ENCODE data around the gene FILIP1L. TPM values are rescaled to one million over a fixed set of nuclear protein-coding genes. Genes with fewer than 3 reads are reported as not detected.

FILIP1L gene
- total RNA-seq, 2 donors from 2014 or later, result 9.5 to 28.2 TPM

- Histone ChIP-seq H3K4me3 (no peak overlapping the region), H3K27me3 (replicated peaks; ENCODE audit: insufficient read depth) (no peaks in the 10 kb centered on the region), H3K9me3 (no peaks in the 10 kb centered on the region), H3K27ac (no peak overlapping the region), H3K4me1 (replicated peaks) (no peaks in the 10 kb centered on the region), H3K36me3 (no peaks in the 10 kb centered on the region)
- no peak for DNase-seq (ENCODE audit: low spot score)
- no peak for TF ChIP-seq POLR2AphosphoS5 (IDR thresholded peaks at IDR 0.05)
- TF ChIP-seq POLR2A (IDR thresholded peaks at IDR 0.05), result no peak
- no peak for TF ChIP-seq CTCF (IDR thresholded peaks at IDR 0.05)
- intact Hi-C loops (cut with DNase I), result loop anchor here (5.0 kb wide), 2 partner anchors 38 to 47 kb away; no protein-coding TSS in a partner anchor
- WGBS, result 64% methylated on average over 7 of the region's 7 CpGs
Measured at GRCh38 chr3:99928771-99929744, 185.2 kb downstream of the FILIP1L start.

GRCh38 chr3:99927671-99928457 is 186.4 kb downstream of the FILIP1L start:
- Histone ChIP-seq H3K9me3 (no peaks in the 10 kb centered on the region), H3K4me1 (replicated peaks) (no peaks in the 10 kb centered on the region), H3K4me3 (no peak overlapping the region), H3K36me3 (no peaks in the 10 kb centered on the region), H3K27me3 (replicated peaks; ENCODE audit: insufficient read depth) (no peaks in the 10 kb centered on the region), H3K27ac (no peak overlapping the region)
- DNase-seq (ENCODE audit: low spot score), result no peak
- 73% methylated on average over 7 of the region's 7 CpGs for WGBS
- no peak for TF ChIP-seq CTCF (IDR thresholded peaks at IDR 0.05)
- no peak for TF ChIP-seq POLR2AphosphoS5 (IDR thresholded peaks at IDR 0.05)
- TF ChIP-seq POLR2A (IDR thresholded peaks at IDR 0.05), result no peak
- intact Hi-C loops (cut with DNase I), result loop anchor here (5.0 kb wide), 2 partner anchors 39 to 46 kb away; no protein-coding TSS in a partner anchor

DNA sequence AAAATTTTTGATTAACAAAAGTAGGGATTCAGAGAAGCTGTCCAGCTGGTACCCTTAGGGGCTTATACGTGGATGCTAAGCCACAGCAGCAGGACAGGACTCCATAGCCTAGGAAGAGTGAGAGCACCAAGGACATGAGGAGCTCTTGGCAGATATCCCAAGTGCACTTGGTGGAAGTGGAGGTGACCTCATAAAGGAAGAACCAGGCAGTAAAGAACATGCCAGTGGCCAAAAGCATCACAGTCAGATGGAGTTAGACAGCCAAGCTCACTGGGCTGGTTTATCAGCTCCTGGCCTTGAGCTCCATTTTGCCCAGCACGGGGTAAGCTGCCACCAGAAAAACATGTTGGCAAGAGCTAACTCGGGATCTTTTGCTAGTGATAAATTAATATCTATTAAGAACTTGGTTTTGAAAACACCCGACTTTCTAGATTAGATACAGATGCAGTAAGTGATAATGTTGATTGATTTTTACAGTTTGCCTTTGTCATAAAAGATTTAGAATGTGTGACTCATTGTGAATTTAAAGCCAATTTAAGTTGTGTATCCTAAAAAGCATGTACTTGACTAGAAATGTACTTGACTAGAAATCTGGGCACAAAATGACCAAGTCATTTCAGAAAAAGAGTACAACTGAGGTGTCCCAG is 188.6 kb downstream of the FILIP1L start:
- 37% methylated on average over 4 of the region's 4 CpGs for WGBS
- H3K27ac ChIP-seq, result no peak overlapping the region
- H3K36me3 ChIP-seq, result no peaks in the 10 kb centered on the region
- H3K4me3 ChIP-seq, result no peak overlapping the region
- H3K27me3 ChIP-seq (replicated peaks; ENCODE audit: insufficient read depth), result no peaks in the 10 kb centered on the region
- DNase-seq (ENCODE audit: low spot score), result peak; percentile 22
- intact Hi-C loops (cut with DNase I), result loop anchor here (5.0 kb wide), 2 partner anchors 42 to 43 kb away; no protein-coding TSS in a partner anchor
- TF ChIP-seq CTCF (IDR thresholded peaks at IDR 0.05) (no peak), POLR2A (IDR thresholded peaks at IDR 0.05) (no peak), POLR2AphosphoS5 (IDR thresholded peaks at IDR 0.05) (peak; percentile 43)
- H3K4me1 ChIP-seq (replicated peaks), result no peaks in the 10 kb centered on the region
- H3K9me3 ChIP-seq, result no peaks in the 10 kb centered on the region

- Histone ChIP-seq H3K27ac (no peak overlapping the region), H3K36me3 (no peaks in the 10 kb centered on the region), H3K4me3 (no peak overlapping the region), H3K4me1 (replicated peaks) (no peaks in the 10 kb centered on the region), H3K27me3 (replicated peaks; ENCODE audit: insufficient read depth) (no peaks in the 10 kb centered on the region), H3K9me3 (no peaks in the 10 kb centered on the region)
- DNase-seq (ENCODE audit: low spot score), result no peak
- TF ChIP-seq POLR2AphosphoS5 (IDR thresholded peaks at IDR 0.05), result no peak
- no peak for TF ChIP-seq POLR2A (IDR thresholded peaks at IDR 0.05)
- TF ChIP-seq CTCF (IDR thresholded peaks at IDR 0.05), result no peak
- intact Hi-C loops (cut with DNase I), result no loop called here
Measured at GRCh38 chr3:99923873-99924272, 190.4 kb downstream of the FILIP1L start.
